PC-9 (cell line): ENCODE measurements around the gene PLAGL1. TPM values are rescaled to one million over a fixed set of nuclear protein-coding genes. Genes with fewer than 3 reads are reported as not detected.

ENCODE experiments used
- BruUV-seq: library from RNA; stranded (reverse); fragments of 400-500 nt; replicated peaks from 2 replicates; lab custom pipeline; 2021; lab: Mats Ljungman, UMichigan
- CTCF ChIA-PET: fragments of 300-600 bp; sonication (Branson Sonifier 250); formaldehyde crosslinking; loops from one replicate; lab custom pipeline; 2022; ENCODE audit warnings: antibody characterized with exemption; lab: Charles Lee
- POLR2A ChIA-PET: fragments of 300-600 bp; sonication (Branson Sonifier 250); formaldehyde crosslinking; loops from one replicate; lab custom pipeline; 2022; ENCODE audit warnings: antibody characterized with exemption; ENCODE audit not compliant: unreplicated experiment; lab: Charles Lee
- DNase-seq, 2 experiments: peaks; one replicate each; pipeline versions ENCODE4 v3.0.0 to v3.0.0-alpha.2; 2015 to 2022; ENCODE audit warnings: mixed read lengths in 1 of 2
- H2AFZ ChIP-seq: fragments of 200-600 bp; sonication (generic); 2 replicates; pipeline ENCODE4 v1.8.1; 2017; ENCODE audit warnings: antibody characterized with exemption
- H3F3A ChIP-seq: fragments of 200-600 bp; sonication (generic); 2 replicates; pipeline ENCODE4 v1.8.1; 2017; ENCODE audit warnings: antibody characterized with exemption, mild to moderate bottlenecking, low read depth; ENCODE audit not compliant: insufficient read depth
- H3K27ac ChIP-seq: fragments of 200-600 bp; sonication (generic); 2 replicates; pipeline ENCODE4 v1.6.1; 2016; ENCODE audit warnings: mixed run types
- H3K27me3 ChIP-seq: fragments of 200-600 bp; sonication (generic); 2 replicates; pipeline ENCODE4 v1.6.1; 2016; ENCODE audit warnings: low read depth, mixed run types; ENCODE audit not compliant: insufficient read depth
- H3K36me3 ChIP-seq: fragments of 200-600 bp; sonication (generic); 2 replicates; pipeline ENCODE4 v1.6.1; 2016; ENCODE audit warnings: low read depth, mixed run types
- H3K4me1 ChIP-seq: fragments of 200-600 bp; sonication (generic); replicated peaks from 2 replicates; pipeline ENCODE4 v1.6.1; 2016; ENCODE audit warnings: mixed run types; ENCODE audit not compliant: insufficient read depth
- H3K4me2 ChIP-seq: fragments of 200-600 bp; sonication (generic); 2 replicates; pipeline ENCODE4 v1.6.1; 2017; ENCODE audit warnings: mixed run types
- H3K4me3 ChIP-seq: fragments of 200-600 bp; sonication (generic); 2 replicates; pipeline ENCODE4 v1.6.1; 2016; ENCODE audit warnings: mixed run types
- H3K79me2 ChIP-seq: fragments of 200-600 bp; sonication (generic); 2 replicates; pipeline ENCODE4 v1.6.1; 2017; ENCODE audit warnings: low read depth, mixed run types
- H3K9me2 ChIP-seq: fragments of 200-600 bp; sonication (generic); 2 replicates; pipeline ENCODE4 v1.8.1; 2017; ENCODE audit warnings: mild to moderate bottlenecking; ENCODE audit not compliant: insufficient read depth
- H3K9me3 ChIP-seq: fragments of 200-600 bp; sonication (generic); 2 replicates; pipeline ENCODE4 v1.8.1; 2016; ENCODE audit warnings: low read depth; ENCODE audit not compliant: insufficient read depth
- H4K20me1 ChIP-seq: fragments of 200-600 bp; sonication (generic); 2 replicates; pipeline ENCODE4 v1.8.1; 2017; ENCODE audit not compliant: insufficient read depth
- EZH2 ChIP-seq: fragments of 200-600 bp; sonication (generic); IDR thresholded peaks from 2 replicates; pipeline ENCODE4 v1.8.0; 2017; ENCODE audit warnings: antibody characterized with exemption, low read depth
- intact Hi-C: fragments of 100-400 bp; cut with micrococcal nuclease; formaldehyde crosslinking; loops from one replicate; pipeline ENCODE4 v1.10.0; 2022; ENCODE audit not compliant: unreplicated experiment
- total RNA-seq: library from RNA; stranded (reverse); gene quantifications from 2 replicates; pipeline ENCODE4 v1.2.3, GENCODE V29; 2021
- TF ChIP-seq, protein P1 (sequence below): fragments of 200-600 bp; sonication (generic); conservative IDR thresholded peaks from 2 replicates; pipeline ENCODE4 v1.6.1; 2017; ENCODE audit warnings: mixed run types, antibody characterized with exemption, mild to moderate bottlenecking, moderate library complexity

Gene PLAGL1
- total RNA-seq, 1 experiment from 2014 or later, result 8.3 TPM

DNA sequence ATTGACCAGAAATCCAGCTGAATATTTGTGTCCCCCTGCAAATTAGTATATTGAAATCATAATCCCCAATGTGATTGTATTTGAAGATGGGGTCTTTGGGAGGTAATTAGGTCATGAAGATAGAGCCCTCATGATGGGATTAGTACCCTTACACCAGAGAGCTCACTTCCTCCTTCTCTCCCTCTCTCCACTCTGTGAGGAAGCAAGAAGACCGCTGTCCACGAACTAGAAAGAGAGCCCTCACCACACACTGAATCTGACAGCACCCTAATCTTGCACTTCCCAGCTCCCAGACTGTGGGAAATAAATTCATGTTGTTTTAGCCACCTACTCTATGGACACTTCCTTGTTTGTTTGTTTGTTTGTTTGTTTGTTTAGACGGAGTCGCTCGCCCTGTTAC lies 11.9 kb upstream of the PLAGL1 start:
- TF ChIP-seq, protein P1, sequence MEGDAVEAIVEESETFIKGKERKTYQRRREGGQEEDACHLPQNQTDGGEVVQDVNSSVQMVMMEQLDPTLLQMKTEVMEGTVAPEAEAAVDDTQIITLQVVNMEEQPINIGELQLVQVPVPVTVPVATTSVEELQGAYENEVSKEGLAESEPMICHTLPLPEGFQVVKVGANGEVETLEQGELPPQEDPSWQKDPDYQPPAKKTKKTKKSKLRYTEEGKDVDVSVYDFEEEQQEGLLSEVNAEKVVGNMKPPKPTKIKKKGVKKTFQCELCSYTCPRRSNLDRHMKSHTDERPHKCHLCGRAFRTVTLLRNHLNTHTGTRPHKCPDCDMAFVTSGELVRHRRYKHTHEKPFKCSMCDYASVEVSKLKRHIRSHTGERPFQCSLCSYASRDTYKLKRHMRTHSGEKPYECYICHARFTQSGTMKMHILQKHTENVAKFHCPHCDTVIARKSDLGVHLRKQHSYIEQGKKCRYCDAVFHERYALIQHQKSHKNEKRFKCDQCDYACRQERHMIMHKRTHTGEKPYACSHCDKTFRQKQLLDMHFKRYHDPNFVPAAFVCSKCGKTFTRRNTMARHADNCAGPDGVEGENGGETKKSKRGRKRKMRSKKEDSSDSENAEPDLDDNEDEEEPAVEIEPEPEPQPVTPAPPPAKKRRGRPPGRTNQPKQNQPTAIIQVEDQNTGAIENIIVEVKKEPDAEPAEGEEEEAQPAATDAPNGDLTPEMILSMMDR, result no peak
- TF ChIP-seq EZH2, result no peak
- H3K9me3 ChIP-seq, result no peaks in the 10 kb centered on the region
- intact Hi-C loops, result loop anchor here (10.0 kb wide), 2 partner anchors 275 to 1325 kb away; no protein-coding TSS in a partner anchor
- no peaks in the 10 kb centered on the region for H3K9me2 ChIP-seq
- H3K79me2 ChIP-seq, result no peaks in the 10 kb centered on the region
- H2AFZ ChIP-seq, result no peak overlapping the region
- H3K4me1 ChIP-seq, result no peaks in the 10 kb centered on the region
- ChIA-PET CTCF (no interaction called here), POLR2A (interaction anchor here (0.6 kb wide), 1 partner anchor 177 kb away, joined by 4 read pairs; the partner anchor contains the start of gene LTV1)
- DNase-seq, result no peak
- no peaks in the 10 kb centered on the region for H3F3A ChIP-seq
- H4K20me1 ChIP-seq, result no peaks in the 10 kb centered on the region
- no peak overlapping the region for H3K4me2 ChIP-seq
- H3K36me3 ChIP-seq, result no peaks in the 10 kb centered on the region
- no peaks in the 10 kb centered on the region for H3K27me3 ChIP-seq
- no TSS peak for BruUV-seq
- H3K27ac ChIP-seq, result no peak overlapping the region
- no peak overlapping the region for H3K4me3 ChIP-seq

DNA sequence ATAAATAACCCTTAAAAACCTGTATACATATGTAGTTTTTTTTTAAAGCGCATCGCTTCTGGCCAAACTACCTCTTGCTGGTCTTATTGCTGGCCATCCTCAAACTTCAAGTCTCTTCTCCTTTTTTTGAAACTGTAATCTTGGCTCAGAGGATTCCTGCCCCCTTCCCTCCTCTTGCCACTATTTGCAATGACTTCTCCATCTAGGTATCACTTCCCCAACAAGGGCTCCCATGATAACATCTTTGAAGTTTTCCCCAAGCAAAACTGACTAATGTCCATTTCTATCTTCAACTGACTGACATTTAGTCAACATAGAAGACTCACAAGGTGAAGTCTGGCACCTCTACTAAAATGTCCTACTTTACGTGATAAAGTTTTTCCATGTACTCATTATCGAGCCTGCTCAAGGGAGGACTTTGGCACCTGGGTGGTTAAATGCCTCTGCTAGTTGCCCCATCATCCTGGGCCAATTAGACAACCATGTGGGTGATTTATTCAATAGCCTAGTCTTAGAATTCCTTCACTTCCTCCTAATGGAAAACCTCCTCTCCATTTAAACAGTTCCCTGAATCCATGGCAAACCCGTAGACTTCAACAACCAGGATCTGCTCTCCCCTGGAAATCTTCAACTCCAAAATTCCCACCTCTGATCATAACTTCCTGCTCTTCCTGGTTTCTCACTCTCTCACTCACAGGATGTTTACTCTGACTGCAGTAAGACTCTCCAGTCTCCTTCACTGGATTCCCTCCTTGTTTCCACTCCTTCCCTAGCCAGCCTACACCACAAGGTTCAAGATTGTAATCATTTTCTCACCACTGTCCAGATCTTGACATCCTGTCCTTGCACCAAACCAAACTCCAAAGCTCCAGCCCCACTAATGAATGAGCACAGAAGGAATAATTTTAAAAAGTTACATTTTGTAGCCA lies 9.4 kb upstream of the PLAGL1 start:
- H3K9me3 ChIP-seq, result peaks cover 3% of the 10 kb centered on the region; the same call in 1 of the 2 replicates
- no TSS peak for BruUV-seq
- no peaks in the 10 kb centered on the region for H3K4me1 ChIP-seq
- H3K79me2 ChIP-seq, result no peaks in the 10 kb centered on the region
- H3F3A ChIP-seq, result no peaks in the 10 kb centered on the region
- no peaks in the 10 kb centered on the region for H3K36me3 ChIP-seq
- H3K9me2 ChIP-seq, result no peaks in the 10 kb centered on the region
- no peak overlapping the region; the same call in 1 of the 2 replicates for H2AFZ ChIP-seq
- no peak overlapping the region for H3K4me2 ChIP-seq
- ChIA-PET CTCF (no interaction called here), POLR2A (no interaction called here)
- no peak for DNase-seq
- H3K4me3 ChIP-seq, result no peak overlapping the region
- no peaks in the 10 kb centered on the region for H4K20me1 ChIP-seq
- no peak overlapping the region for H3K27ac ChIP-seq
- intact Hi-C loops, result loop anchor here (10.0 kb wide), 2 partner anchors 273 to 1323 kb away; no protein-coding TSS in a partner anchor
- H3K27me3 ChIP-seq, result no peaks in the 10 kb centered on the region
- TF ChIP-seq, protein P1, result no peak
- no peak for TF ChIP-seq EZH2

DNA sequence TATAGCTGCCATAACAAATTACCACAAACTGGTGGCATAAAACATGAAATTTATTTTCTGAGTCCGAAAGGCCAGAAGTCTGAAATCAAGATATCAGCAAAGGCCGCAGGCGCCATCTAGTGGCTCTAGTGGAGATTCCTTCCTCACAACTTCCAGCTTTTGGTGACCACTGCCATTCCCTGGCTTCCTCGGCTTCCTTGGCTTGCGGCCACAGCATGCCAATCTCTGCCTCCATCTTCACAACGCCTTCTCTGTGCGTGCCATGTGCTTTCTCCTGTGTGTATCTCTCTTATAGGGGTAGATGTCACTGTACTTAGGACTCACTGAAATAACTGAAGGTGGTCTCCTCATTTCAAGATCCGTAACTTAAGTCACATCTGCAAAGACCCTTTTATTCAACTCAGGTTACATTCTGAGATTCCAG lies 5.4 kb upstream of the PLAGL1 start:
- H3K27me3 ChIP-seq, result peaks cover 4% of the 10 kb centered on the region; the same call in 1 of the 2 replicates
- intact Hi-C loops, result loop anchor here (1.0 to 10.0 kb wide), 6 partner anchors 269 to 1539 kb away; partner anchors contain the start of genes FUCA2 and PHACTR2
- peaks cover 3% of the 10 kb centered on the region; the same call in 1 of the 2 replicates for H3K9me3 ChIP-seq
- TF ChIP-seq, protein P1, result peak; percentile 88
- TF ChIP-seq EZH2, result no peak
- no peak overlapping the region for H3K4me2 ChIP-seq
- H2AFZ ChIP-seq, result no peak overlapping the region
- H4K20me1 ChIP-seq, result no peaks in the 10 kb centered on the region
- no peaks in the 10 kb centered on the region for H3F3A ChIP-seq
- no peaks in the 10 kb centered on the region for H3K79me2 ChIP-seq
- no peaks in the 10 kb centered on the region for H3K9me2 ChIP-seq
- no peaks in the 10 kb centered on the region for H3K36me3 ChIP-seq
- ChIA-PET POLR2A (no interaction called here), CTCF (interaction anchor here (1.9 to 2.2 kb wide), 2 partner anchors 71 to 438 kb away, joined by 5 to 10 read pairs; no protein-coding TSS in a partner anchor)
- DNase-seq, result peak; percentile 62 to 63
- no TSS peak for BruUV-seq
- H3K4me3 ChIP-seq, result no peak overlapping the region
- no peak overlapping the region for H3K27ac ChIP-seq
- no peaks in the 10 kb centered on the region for H3K4me1 ChIP-seq
